GM12891 (cell line): ENCODE results near the gene STRADB.
"Not testable (repeated sequence)": the region's sequence is repeated elsewhere in the genome, so short reads cannot be mapped to it uniquely, and the experiment has no call there.

ENCODE experiments used
- POLR2A ChIP-seq: IDR thresholded peaks from 2 replicates; pipeline ENCODE4 v1.6.1; 2011; ENCODE audit warnings: low read depth, low read length, control low read depth
- SPI1 ChIP-seq: IDR thresholded peaks from 2 replicates; pipeline ENCODE4 v1.6.1; 2011; ENCODE audit warnings: low read depth, low read length, control low read depth
- TAF1 ChIP-seq: IDR thresholded peaks from 2 replicates; pipeline ENCODE4 v1.6.1; 2011; ENCODE audit warnings: low read depth, low read length, control low read depth

- TF ChIP-seq POLR2A, TAF1, SPI1: not testable (repeated sequence)
Observed at GRCh38 chr2:201483758-201484157, 32.2 kb downstream of the STRADB start.
